ENCODE data around the gene KRTAP10-9.

DNA sequence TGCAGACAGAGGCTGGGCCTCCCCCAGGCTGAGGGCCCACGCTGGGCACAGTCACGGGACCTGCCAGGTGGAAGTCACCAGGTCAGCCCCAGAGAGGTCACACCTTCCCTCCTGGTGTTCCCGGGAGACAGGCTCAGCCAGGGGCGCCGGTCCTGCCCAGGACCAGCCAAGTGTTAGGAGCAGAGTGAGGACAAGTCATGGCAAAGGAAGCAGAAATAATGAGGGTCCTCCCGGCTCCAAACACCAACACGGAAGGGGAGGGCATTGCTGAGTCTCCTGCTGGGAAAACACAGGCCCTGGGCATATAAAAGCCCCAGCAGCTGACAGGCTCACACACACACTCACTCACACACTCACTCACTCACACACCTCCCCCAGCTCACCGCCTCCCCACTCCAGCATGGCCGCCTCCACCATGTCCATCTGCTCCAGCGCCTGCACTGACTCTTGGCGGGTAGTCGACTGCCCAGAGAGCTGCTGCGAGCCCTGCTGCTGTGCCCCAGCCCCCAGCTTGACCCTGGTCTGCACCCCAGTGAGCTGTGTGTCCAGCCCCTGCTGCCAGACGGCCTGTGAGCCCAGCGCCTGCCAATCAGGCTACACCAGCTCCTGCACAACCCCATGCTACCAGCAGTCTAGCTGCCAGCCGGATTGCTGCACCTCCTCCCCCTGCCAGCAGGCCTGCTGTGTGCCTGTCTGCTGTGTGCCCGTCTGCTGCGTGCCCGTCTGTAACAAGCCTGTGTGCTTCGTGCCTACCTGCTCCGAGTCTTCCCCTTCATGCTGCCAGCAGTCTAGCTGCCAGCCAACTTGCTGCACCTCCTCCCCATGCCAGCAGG is 10.3 kb downstream of the KRTAP10-9 start, which contains the start of gene KRTAP10-10:
- no peak for TF ChIP-seq TAF1 (IDR thresholded peaks at IDR 0.05; ENCODE audit: borderline replicate concordance, insufficient read depth, low read length)
- no peak for TF ChIP-seq POLR2AphosphoS5 (IDR thresholded peaks at IDR 0.05; ENCODE audit: low read depth, low read length)
- TF ChIP-seq, protein P1, sequence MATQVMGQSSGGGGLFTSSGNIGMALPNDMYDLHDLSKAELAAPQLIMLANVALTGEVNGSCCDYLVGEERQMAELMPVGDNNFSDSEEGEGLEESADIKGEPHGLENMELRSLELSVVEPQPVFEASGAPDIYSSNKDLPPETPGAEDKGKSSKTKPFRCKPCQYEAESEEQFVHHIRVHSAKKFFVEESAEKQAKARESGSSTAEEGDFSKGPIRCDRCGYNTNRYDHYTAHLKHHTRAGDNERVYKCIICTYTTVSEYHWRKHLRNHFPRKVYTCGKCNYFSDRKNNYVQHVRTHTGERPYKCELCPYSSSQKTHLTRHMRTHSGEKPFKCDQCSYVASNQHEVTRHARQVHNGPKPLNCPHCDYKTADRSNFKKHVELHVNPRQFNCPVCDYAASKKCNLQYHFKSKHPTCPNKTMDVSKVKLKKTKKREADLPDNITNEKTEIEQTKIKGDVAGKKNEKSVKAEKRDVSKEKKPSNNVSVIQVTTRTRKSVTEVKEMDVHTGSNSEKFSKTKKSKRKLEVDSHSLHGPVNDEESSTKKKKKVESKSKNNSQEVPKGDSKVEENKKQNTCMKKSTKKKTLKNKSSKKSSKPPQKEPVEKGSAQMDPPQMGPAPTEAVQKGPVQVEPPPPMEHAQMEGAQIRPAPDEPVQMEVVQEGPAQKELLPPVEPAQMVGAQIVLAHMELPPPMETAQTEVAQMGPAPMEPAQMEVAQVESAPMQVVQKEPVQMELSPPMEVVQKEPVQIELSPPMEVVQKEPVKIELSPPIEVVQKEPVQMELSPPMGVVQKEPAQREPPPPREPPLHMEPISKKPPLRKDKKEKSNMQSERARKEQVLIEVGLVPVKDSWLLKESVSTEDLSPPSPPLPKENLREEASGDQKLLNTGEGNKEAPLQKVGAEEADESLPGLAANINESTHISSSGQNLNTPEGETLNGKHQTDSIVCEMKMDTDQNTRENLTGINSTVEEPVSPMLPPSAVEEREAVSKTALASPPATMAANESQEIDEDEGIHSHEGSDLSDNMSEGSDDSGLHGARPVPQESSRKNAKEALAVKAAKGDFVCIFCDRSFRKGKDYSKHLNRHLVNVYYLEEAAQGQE (IDR thresholded peaks at IDR 0.05; ENCODE audit: insufficient read depth in 1 of 2, low read depth in 2 of 2, low read length in 2 of 2) = no peak
